ENCODE results near the gene SET.

DNA sequence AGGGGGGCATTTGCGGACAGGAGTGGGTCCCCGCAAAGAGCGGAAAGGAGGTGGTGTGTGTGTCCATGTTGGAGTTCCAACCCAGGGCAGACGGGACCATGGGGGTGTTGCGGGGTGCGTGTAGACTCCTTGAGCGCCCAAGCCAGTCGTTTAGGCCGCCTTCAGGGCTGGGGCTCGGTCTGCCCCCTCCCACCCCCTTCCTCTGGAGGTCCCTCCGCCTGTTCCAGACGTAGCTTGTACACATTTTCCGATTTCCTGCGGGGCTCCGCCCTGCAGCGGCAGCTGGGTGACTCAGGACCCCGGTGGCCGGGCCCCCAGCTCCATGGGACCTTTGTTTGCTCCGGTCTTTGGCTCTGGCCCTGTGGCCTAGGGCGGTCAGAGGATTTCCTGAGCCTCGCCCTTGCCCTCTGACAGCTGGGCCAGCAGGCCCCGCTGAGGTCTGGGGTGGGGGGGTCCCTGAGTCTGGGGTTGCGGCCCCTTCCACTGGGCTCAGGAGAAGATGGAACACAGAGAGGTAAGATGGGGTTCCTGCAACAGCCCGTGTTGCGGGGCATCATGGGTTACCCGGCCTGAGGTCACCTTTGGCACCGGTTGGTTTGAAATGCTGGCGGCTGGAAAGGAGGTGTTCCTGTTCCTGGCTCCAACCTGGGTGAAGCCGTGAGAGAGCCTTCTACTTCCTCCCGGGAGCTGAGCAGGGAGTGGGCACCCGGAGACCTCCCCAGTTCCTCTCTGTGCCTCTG is 14.8 kb downstream of the SET start:
- no peak for TF ChIP-seq TEAD4 (IDR thresholded peaks at IDR 0.05)
- TF ChIP-seq TCF12 (IDR thresholded peaks at IDR 0.05; ENCODE audit: low read depth) = no peak
- TF ChIP-seq TAF1 (IDR thresholded peaks at IDR 0.05; ENCODE audit: low read depth) = no peak
- no peak for TF ChIP-seq RAD21 (IDR thresholded peaks at IDR 0.05; ENCODE audit: low read depth)
- no peak for TF ChIP-seq CREB1 (IDR thresholded peaks at IDR 0.05; ENCODE audit: low read depth)
- TF ChIP-seq, protein P1, sequence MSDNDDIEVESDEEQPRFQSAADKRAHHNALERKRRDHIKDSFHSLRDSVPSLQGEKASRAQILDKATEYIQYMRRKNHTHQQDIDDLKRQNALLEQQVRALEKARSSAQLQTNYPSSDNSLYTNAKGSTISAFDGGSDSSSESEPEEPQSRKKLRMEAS (IDR thresholded peaks at IDR 0.05) = no peak
- TF ChIP-seq ZBTB7A (IDR thresholded peaks at IDR 0.05; ENCODE audit: low read depth) = no peak
